Keratinocyte (primary cell): Measurements from ENCODE around the gene NFATC1. TPM values are rescaled to one million over a fixed set of nuclear protein-coding genes. Genes with fewer than 3 reads are reported as not detected.

Experiments used
- DNase-seq: peaks from one replicate; pipeline ENCODE4 v3.0.0-alpha.2; 2011; ENCODE audit warnings: low read depth, missing footprints, low spot score
- FAIRE-seq: peaks from 2 replicates; lab custom pipeline; 2011; peaks lifted over from hg19 to GRCh38; lab: Jason Lieb, UNC
- H2AFZ ChIP-seq: 2 replicates; pipeline ENCODE4 v1.6.0; 2012; ENCODE audit warnings: low read length, control low read depth, inconsistent platforms; ENCODE audit not compliant: control insufficient read depth
- H3K27ac ChIP-seq: 2 replicates; pipeline ENCODE4 v1.5.1; 2011; ENCODE audit warnings: low read length; ENCODE audit not compliant: control insufficient read depth, insufficient read depth
- H3K27me3 ChIP-seq: 3 replicates; pipeline ENCODE4 v1.6.0; 2011; ENCODE audit warnings: low read length; ENCODE audit not compliant: control insufficient read depth, insufficient read depth; ENCODE audit errors: extremely low read depth
- H3K36me3 ChIP-seq, 2 experiments: 2 replicates in 1 of 2; 3 replicates in 1 of 2; pipeline ENCODE4 v1.5.1; 2011; ENCODE audit warnings: low read length in 2 of 2, mild to moderate bottlenecking in 1 of 2; ENCODE audit not compliant: control insufficient read depth in 2 of 2, insufficient read depth in 2 of 2; ENCODE audit errors: extremely low read depth in 1 of 2
- H3K4me1 ChIP-seq: 3 replicates; pipeline ENCODE4 v1.5.1; 2011; ENCODE audit warnings: low read length; ENCODE audit not compliant: control insufficient read depth, insufficient read depth; ENCODE audit errors: extremely low read depth
- H3K4me2 ChIP-seq: 3 replicates; pipeline ENCODE4 v1.6.0; 2011; ENCODE audit warnings: low read depth, low read length; ENCODE audit not compliant: control insufficient read depth, insufficient read depth; ENCODE audit errors: extremely low read depth
- H3K4me3 ChIP-seq, 3 experiments: fragments of 200-600 bp in 1 of 3; sonication (generic) in 1 of 3; 2 replicates in 2 of 3; 3 replicates in 1 of 3; pipeline ENCODE4 v1.5.1; 2011 to 2016; ENCODE audit warnings: low read length in 3 of 3, mild to moderate bottlenecking in 3 of 3, control low read depth in 2 of 3, inconsistent platforms in 1 of 3, low read depth in 1 of 3, mixed read lengths in 1 of 3, mixed run types in 1 of 3, moderate library complexity in 1 of 3; ENCODE audit not compliant: control insufficient read depth in 2 of 3, insufficient read depth in 2 of 3; ENCODE audit errors: extremely low read depth in 1 of 3
- H3K79me2 ChIP-seq: 2 replicates; pipeline ENCODE4 v1.6.0; 2012; ENCODE audit warnings: low read length; ENCODE audit not compliant: control insufficient read depth, insufficient read depth
- H3K9ac ChIP-seq: 3 replicates; pipeline ENCODE4 v1.6.0; 2011; ENCODE audit warnings: low read length; ENCODE audit not compliant: control insufficient read depth, insufficient read depth; ENCODE audit errors: extremely low read depth
- H3K9me1 ChIP-seq: 3 replicates; pipeline ENCODE4 v1.6.0; 2011; ENCODE audit warnings: low read length; ENCODE audit not compliant: control insufficient read depth, insufficient read depth; ENCODE audit errors: extremely low read depth
- H3K9me3 ChIP-seq: 2 replicates; pipeline ENCODE4 v1.5.1; 2012; ENCODE audit warnings: low read depth, low read length; ENCODE audit not compliant: control insufficient read depth
- H4K20me1 ChIP-seq: 3 replicates; pipeline ENCODE4 v1.6.0; 2011; ENCODE audit warnings: low read length; ENCODE audit not compliant: control insufficient read depth, insufficient read depth; ENCODE audit errors: extremely low read depth
- EZH2 ChIP-seq: IDR thresholded peaks from one replicate; pipeline ENCODE4 v1.6.1; 2012; ENCODE audit warnings: inconsistent platforms, mild to moderate bottlenecking, low read length, moderate library complexity
- dilution Hi-C: fragments of 300-500 bp; cut with MboI; formaldehyde crosslinking; loops from one replicate; pipeline ENCODE4 v1.7.0; 2020; ENCODE audit warnings: low sequenced_read_pairs; ENCODE audit not compliant: extremely low pct_ligation_motif_present
- polyA plus RNA-seq, 5 experiments: library from polyadenylated mRNA; depleted of rRNA in 3 of 5; stranded (reverse) in 3 of 5; stranded (forward) in 1 of 5; unstranded in 1 of 5; fragments of >200 nt; gene quantifications; 1 replicate in 1 of 5; 2 replicates in 3 of 5; 3 replicates in 1 of 5; pipeline versions ENCODE4 v1.2.1 to v1.2.3, GENCODE V29; 2011 to 2012; ENCODE audit warnings: missing spikeins in 2 of 5, low read depth in 1 of 5, low replicate concordance in 1 of 5
- TF ChIP-seq, protein P1 (sequence below), 3 experiments: IDR thresholded peaks in 1 of 3; conservative IDR thresholded peaks in 1 of 3; optimal IDR thresholded peaks in 1 of 3; 2 replicates in 2 of 3; 3 replicates in 1 of 3; pipeline versions ENCODE3 to v1.5.1; 2011; ENCODE audit warnings: low read length in 3 of 3, mild to moderate bottlenecking in 3 of 3, moderate library complexity in 2 of 3, control low read depth in 1 of 3, inconsistent platforms in 1 of 3; ENCODE audit not compliant: insufficient read depth in 2 of 3; ENCODE audit errors: extremely low read depth in 1 of 3

NFATC1 gene
- polyA plus RNA-seq, 1 donor (not counting 4 experiments of a cell fraction or from before 2014, with no cell fraction given): 0.77 TPM

DNA sequence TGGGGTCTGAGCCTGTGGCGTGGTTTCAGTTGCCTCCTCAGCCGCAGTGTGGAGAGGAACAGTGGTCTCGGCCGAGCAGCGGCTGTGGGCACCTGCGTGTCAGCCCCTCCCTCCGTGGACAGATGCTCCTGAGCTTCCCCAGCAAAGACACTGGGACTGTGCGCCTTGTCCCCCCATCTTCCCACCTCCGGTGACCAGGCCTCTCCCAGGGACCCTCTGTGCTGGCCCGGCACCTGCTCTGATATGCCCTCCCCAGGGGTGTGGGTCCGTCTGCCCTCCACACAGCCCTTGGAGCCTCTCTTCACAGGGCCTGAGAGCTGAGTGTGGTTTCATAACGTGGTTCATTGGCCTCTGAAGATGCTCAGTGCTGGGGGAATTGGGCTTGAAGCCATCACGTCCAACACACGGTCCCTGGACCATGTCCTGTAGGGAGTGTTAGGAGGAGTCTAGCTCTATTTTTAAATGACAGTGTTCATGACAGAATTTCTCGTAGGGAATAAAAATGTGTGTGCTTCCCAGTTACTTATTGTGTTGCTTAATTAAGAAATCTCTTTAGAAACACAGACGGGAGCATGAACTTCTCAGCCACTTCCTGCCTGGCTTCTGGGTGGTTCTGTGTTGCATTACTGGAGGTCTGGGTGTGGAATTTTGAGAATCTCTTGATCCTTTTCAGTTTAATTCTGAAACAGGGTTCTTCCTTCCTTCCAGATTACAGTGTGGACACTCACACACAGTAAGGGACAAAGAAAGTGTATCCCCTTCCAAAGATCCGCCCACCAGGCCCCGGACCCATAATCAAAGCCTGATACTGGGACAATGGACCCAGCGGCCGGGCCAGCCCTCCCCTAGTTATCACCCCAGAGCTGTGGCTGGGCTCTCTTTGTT is 110.7 kb downstream of the NFATC1 start:
- H2AFZ ChIP-seq: peak overlapping the region; percentile 90
- no peak overlapping the region for H3K4me3 ChIP-seq
- peaks cover 10% of the 10 kb centered on the region for H3K4me1 ChIP-seq
- dilution Hi-C loops: no loop called here
- H3K9me3 ChIP-seq: no peaks in the 10 kb centered on the region
- H4K20me1 ChIP-seq: no peaks in the 10 kb centered on the region
- H3K27ac ChIP-seq: no peak overlapping the region
- H3K36me3 ChIP-seq: no peaks in the 10 kb centered on the region
- H3K9me1 ChIP-seq: no peaks in the 10 kb centered on the region
- H3K4me2 ChIP-seq: no peak overlapping the region
- no peak for DNase-seq
- H3K79me2 ChIP-seq: no peaks in the 10 kb centered on the region
- H3K9ac ChIP-seq: peak overlapping the region; percentile 37
- peak; percentile 5 for FAIRE-seq
- H3K27me3 ChIP-seq: peaks cover 6% of the 10 kb centered on the region
- TF ChIP-seq, protein P1, sequence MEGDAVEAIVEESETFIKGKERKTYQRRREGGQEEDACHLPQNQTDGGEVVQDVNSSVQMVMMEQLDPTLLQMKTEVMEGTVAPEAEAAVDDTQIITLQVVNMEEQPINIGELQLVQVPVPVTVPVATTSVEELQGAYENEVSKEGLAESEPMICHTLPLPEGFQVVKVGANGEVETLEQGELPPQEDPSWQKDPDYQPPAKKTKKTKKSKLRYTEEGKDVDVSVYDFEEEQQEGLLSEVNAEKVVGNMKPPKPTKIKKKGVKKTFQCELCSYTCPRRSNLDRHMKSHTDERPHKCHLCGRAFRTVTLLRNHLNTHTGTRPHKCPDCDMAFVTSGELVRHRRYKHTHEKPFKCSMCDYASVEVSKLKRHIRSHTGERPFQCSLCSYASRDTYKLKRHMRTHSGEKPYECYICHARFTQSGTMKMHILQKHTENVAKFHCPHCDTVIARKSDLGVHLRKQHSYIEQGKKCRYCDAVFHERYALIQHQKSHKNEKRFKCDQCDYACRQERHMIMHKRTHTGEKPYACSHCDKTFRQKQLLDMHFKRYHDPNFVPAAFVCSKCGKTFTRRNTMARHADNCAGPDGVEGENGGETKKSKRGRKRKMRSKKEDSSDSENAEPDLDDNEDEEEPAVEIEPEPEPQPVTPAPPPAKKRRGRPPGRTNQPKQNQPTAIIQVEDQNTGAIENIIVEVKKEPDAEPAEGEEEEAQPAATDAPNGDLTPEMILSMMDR (optimal IDR thresholded peaks at IDR 0.05 in 1 of 3, IDR thresholded peaks at IDR 0.05 in 1 of 3, conservative IDR thresholded peaks at IDR 0.05 in 1 of 3; ENCODE audit: extremely low read depth in 1 of 3, insufficient read depth in 2 of 3, low read length in 3 of 3): no peak
- TF ChIP-seq EZH2: no peak

DNA sequence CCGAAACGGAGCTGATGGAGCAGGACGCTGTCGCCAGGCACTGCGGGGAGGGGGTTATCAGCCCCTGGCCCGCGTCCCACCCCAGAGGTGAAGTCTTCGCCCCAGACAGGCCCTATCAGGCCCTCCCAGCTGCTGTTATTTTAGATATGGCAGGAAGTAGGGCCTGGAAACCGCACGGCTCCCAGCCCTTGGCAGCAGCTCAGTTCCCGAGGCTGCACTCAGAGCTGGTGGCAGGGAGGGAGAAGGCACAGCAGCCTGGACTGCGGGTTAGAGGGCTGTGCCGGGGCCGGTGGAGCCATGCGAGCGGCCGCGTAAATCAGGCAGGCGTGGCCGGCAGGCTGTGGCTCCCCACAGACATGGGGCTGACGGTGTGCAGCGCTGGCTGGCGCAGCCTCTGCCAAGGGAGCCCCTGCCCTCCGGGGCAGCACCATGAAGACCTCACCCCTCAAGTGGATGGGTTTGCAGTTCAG is 111.4 kb downstream of the NFATC1 start:
- no peak for FAIRE-seq
- peak overlapping the region; percentile 90 for H2AFZ ChIP-seq
- peak overlapping the region; percentile 37 for H3K9ac ChIP-seq

More for the DNA sequence above, 111.4 kb downstream of the NFATC1 start:
- no peaks in the 10 kb centered on the region for H3K36me3 ChIP-seq
- no peaks in the 10 kb centered on the region for H3K9me3 ChIP-seq
- dilution Hi-C loops: no loop called here
- peak overlapping the region; percentile 77 for H3K4me2 ChIP-seq
- no peaks in the 10 kb centered on the region for H3K9me1 ChIP-seq
- H3K27ac ChIP-seq: no peak overlapping the region
- no peak for DNase-seq
- no peaks in the 10 kb centered on the region for H3K79me2 ChIP-seq
- H4K20me1 ChIP-seq: no peaks in the 10 kb centered on the region
- peak overlapping the region in 2 of 3 experiments; percentile 4 to 8 for H3K4me3 ChIP-seq
- H3K27me3 ChIP-seq: peaks cover 6% of the 10 kb centered on the region
- no peak for TF ChIP-seq EZH2
- TF ChIP-seq, protein P1 (optimal IDR thresholded peaks at IDR 0.05 in 1 of 3, IDR thresholded peaks at IDR 0.05 in 1 of 3, conservative IDR thresholded peaks at IDR 0.05 in 1 of 3; ENCODE audit: extremely low read depth in 1 of 3, insufficient read depth in 2 of 3, low read length in 3 of 3): no peak
- H3K4me1 ChIP-seq: peaks cover 10% of the 10 kb centered on the region
